H9 (cell line): ENCODE results near the gene SEMA3D. TPM values are rescaled to one million over a fixed set of nuclear protein-coding genes. Genes with fewer than 3 reads are reported as not detected.

ENCODE experiments used
- DNase-seq: peaks from one replicate; pipeline ENCODE4 v3.0.0-alpha.2; 2017
- H2AFZ ChIP-seq: one replicate; pipeline ENCODE4 v1.6.1; 2013; ENCODE audit warnings: mild to moderate bottlenecking, low read length, control low read depth, moderate library complexity
- H2AK5ac ChIP-seq: 2 replicates; pipeline ENCODE4 v1.6.1; 2013; ENCODE audit warnings: low read length, control low read depth, mixed read lengths; ENCODE audit not compliant: insufficient read length
- H2BK120ac ChIP-seq: one replicate; pipeline ENCODE4 v1.6.1; 2013; ENCODE audit warnings: low read depth, mild to moderate bottlenecking, low read length, control low read depth, inconsistent platforms; ENCODE audit not compliant: poor library complexity, severe bottlenecking
- H2BK12ac ChIP-seq: 2 replicates; pipeline ENCODE4 v1.6.1; 2013; ENCODE audit warnings: low read length, control low read depth, mixed read lengths, low read depth; ENCODE audit not compliant: insufficient read length
- H2BK15ac ChIP-seq: 2 replicates; pipeline ENCODE4 v1.6.1; 2013; ENCODE audit warnings: low read depth, low read length, control low read depth
- H2BK20ac ChIP-seq: one replicate; pipeline ENCODE4 v1.6.1; 2013; ENCODE audit warnings: low read depth, mild to moderate bottlenecking, low read length, control low read depth, inconsistent platforms; ENCODE audit not compliant: poor library complexity, severe bottlenecking
- H2BK5ac ChIP-seq: 2 replicates; pipeline ENCODE4 v1.6.1; 2013; ENCODE audit warnings: low read length, control low read depth, mixed read lengths; ENCODE audit not compliant: insufficient read length
- H3K14ac ChIP-seq: 2 replicates; pipeline ENCODE4 v1.6.1; 2013; ENCODE audit warnings: low read length, control low read depth; ENCODE audit not compliant: insufficient read depth
- H3K18ac ChIP-seq: 2 replicates; pipeline ENCODE4 v1.6.1; 2013; ENCODE audit warnings: low read depth, mild to moderate bottlenecking, mixed read lengths, low read length, control low read depth; ENCODE audit not compliant: insufficient read length
- H3K23ac ChIP-seq: 2 replicates; pipeline ENCODE4 v1.6.1; 2013; ENCODE audit warnings: low read length, control low read depth, mixed read lengths, low read depth; ENCODE audit not compliant: insufficient read length
- H3K23me2 ChIP-seq: 2 replicates; pipeline ENCODE4 v1.6.1; 2013; ENCODE audit warnings: low read depth, mild to moderate bottlenecking, mixed read lengths, low read length, control low read depth; ENCODE audit not compliant: insufficient read length, poor library complexity, severe bottlenecking
- H3K27ac ChIP-seq: 2 replicates; pipeline ENCODE4 v1.5.1; 2013; ENCODE audit warnings: low read length, control low read depth, mixed read lengths, low read depth; ENCODE audit not compliant: insufficient read length
- H3K27me3 ChIP-seq: 2 replicates; pipeline ENCODE4 v1.6.1; 2013; ENCODE audit warnings: low read length, control low read depth, inconsistent platforms; ENCODE audit not compliant: insufficient read depth
- H3K4ac ChIP-seq: 2 replicates; pipeline ENCODE4 v1.6.1; 2013; ENCODE audit warnings: low read depth, mild to moderate bottlenecking, control low read depth, inconsistent platforms, low read length, moderate library complexity
- H3K4me1 ChIP-seq: 2 replicates; pipeline ENCODE4 v1.6.1; 2013; ENCODE audit warnings: low read length, control low read depth, inconsistent platforms; ENCODE audit not compliant: insufficient read depth
- H3K4me2 ChIP-seq: 2 replicates; pipeline ENCODE4 v1.6.1; 2013; ENCODE audit warnings: low read length, control low read depth, mixed read lengths; ENCODE audit not compliant: insufficient read length, insufficient read depth
- H3K56ac ChIP-seq: 2 replicates; pipeline ENCODE4 v1.6.1; 2013; ENCODE audit warnings: low read depth, mild to moderate bottlenecking, mixed read lengths, low read length, control low read depth; ENCODE audit not compliant: insufficient read length
- H3K79me1 ChIP-seq: 2 replicates; pipeline ENCODE4 v1.6.1; 2013; ENCODE audit warnings: low read depth, mild to moderate bottlenecking, moderate library complexity, low read length, control low read depth, inconsistent platforms; ENCODE audit not compliant: insufficient read depth, poor library complexity, severe bottlenecking
- H3K79me2 ChIP-seq: 2 replicates; pipeline ENCODE4 v1.6.1; 2013; ENCODE audit warnings: low read length, control low read depth, inconsistent platforms; ENCODE audit not compliant: insufficient read depth
- H3K9ac ChIP-seq: 2 replicates; pipeline ENCODE4 v1.6.1; 2013; ENCODE audit warnings: low read length, control low read depth, mixed read lengths; ENCODE audit not compliant: insufficient read length; ENCODE audit errors: extremely low read depth
- H3K9me3 ChIP-seq: one replicate; pipeline ENCODE4 v1.6.1; 2013; ENCODE audit warnings: low read depth, low read length, inconsistent platforms; ENCODE audit not compliant: control insufficient read depth
- H3T11ph ChIP-seq: one replicate; pipeline ENCODE4 v1.6.1; 2013; ENCODE audit warnings: mild to moderate bottlenecking, low read length, control low read depth, inconsistent platforms
- H4K20me1 ChIP-seq: one replicate; pipeline ENCODE4 v1.6.1; 2013; ENCODE audit not compliant: control insufficient read depth, insufficient read length, insufficient read depth
- H4K5ac ChIP-seq: 2 replicates; pipeline ENCODE4 v1.6.1; 2013; ENCODE audit warnings: low read depth, mild to moderate bottlenecking, mixed read lengths, low read length, control low read depth; ENCODE audit not compliant: insufficient read length
- H4K8ac ChIP-seq: replicated peaks from 2 replicates; pipeline ENCODE4 v1.6.1; 2013; ENCODE audit warnings: low read length, control low read depth, mixed read lengths, low read depth; ENCODE audit not compliant: insufficient read length
- H4K91ac ChIP-seq: 2 replicates; pipeline ENCODE4 v1.6.1; 2013; ENCODE audit warnings: low read depth, mild to moderate bottlenecking, moderate library complexity, mixed read lengths, low read length, control low read depth; ENCODE audit not compliant: insufficient read length
- H3K27ac Mint-ChIP-seq, 3 experiments: 2 replicates in 2 of 3; 3 replicates in 1 of 3; pipeline ENCODE4 v1.8.0; 2020 to 2021; ENCODE audit warnings: mixed read lengths in 3 of 3, mild to moderate bottlenecking in 1 of 3, moderate library complexity in 1 of 3
- H3K27me3 Mint-ChIP-seq: 2 replicates; pipeline ENCODE4 v1.8.0; 2021; ENCODE audit warnings: low read depth, mild to moderate bottlenecking, moderate library complexity, mixed read lengths
- H3K36me3 Mint-ChIP-seq, 3 experiments: 2 replicates in 2 of 3; 3 replicates in 1 of 3; pipeline ENCODE4 v1.8.0; 2020 to 2021; ENCODE audit warnings: low read depth in 3 of 3, mixed read lengths in 3 of 3; ENCODE audit not compliant: insufficient read depth in 1 of 3
- H3K4me1 Mint-ChIP-seq, 2 experiments: 2 replicates each; pipeline ENCODE4 v1.8.0; 2020; ENCODE audit warnings: mixed read lengths in 2 of 2
- H3K4me3 Mint-ChIP-seq, 2 experiments: 2 replicates in 1 of 2; 3 replicates in 1 of 2; pipeline ENCODE4 v1.8.0; 2020 to 2021; ENCODE audit warnings: mild to moderate bottlenecking in 2 of 2, mixed read lengths in 2 of 2, moderate library complexity in 1 of 2
- H3K9me3 Mint-ChIP-seq, 2 experiments: 2 replicates in 1 of 2; 3 replicates in 1 of 2; pipeline ENCODE4 v1.8.0; 2020; ENCODE audit warnings: mild to moderate bottlenecking in 2 of 2, mixed read lengths in 2 of 2, moderate library complexity in 1 of 2
- CTCF ChIP-seq: fragments of 200-600 bp; sonication (generic); conservative IDR thresholded peaks from 3 replicates; pipeline ENCODE4 v1.8.0; 2021; ENCODE audit warnings: antibody characterized with exemption, mild to moderate bottlenecking
- WGBS: extraction: QIAGEN DNeasy Blood & Tissue Kit; methylation state at CpG from one replicate; pipeline ENCODE4 v1.1.7; 2013; ENCODE audit warnings: missing lambda C conversion rate, low lambda C conversion rate, mixed read lengths; ENCODE audit not compliant: insufficient read length; ENCODE audit errors: extremely low coverage; 5-methylcytosine and 5-hydroxymethylcytosine counted together
- total RNA-seq: library from RNA; stranded (reverse); gene quantifications from 2 replicates; pipeline ENCODE4 v1.2.1, GENCODE V29; 2021

Gene SEMA3D
- total RNA-seq, 1 experiment from 2014 or later: 5.4 TPM

- Histone ChIP-seq H3K23ac (no peak overlapping the region), H3K14ac (no peak overlapping the region), H3K27ac (no peak overlapping the region), H2BK120ac (no peak overlapping the region), H4K91ac (no peak overlapping the region), H3K9ac (no peak overlapping the region), H2AK5ac (no peak overlapping the region), H3K56ac (no peak overlapping the region), H3K4me1 (no peaks in the 10 kb centered on the region), H4K20me1 (no peaks in the 10 kb centered on the region), H4K5ac (no peak overlapping the region), H3K18ac (no peak overlapping the region), H2AFZ (no peak overlapping the region), H2BK20ac (no peak overlapping the region), H3K4me2 (no peak overlapping the region), H3T11ph (no peak overlapping the region), H3K9me3 (no peaks in the 10 kb centered on the region), H3K79me2 (no peaks in the 10 kb centered on the region), H4K8ac (no peak overlapping the region), H2BK5ac (no peak overlapping the region), H2BK12ac (no peak overlapping the region), H3K4ac (no peak overlapping the region), H3K79me1 (no peaks in the 10 kb centered on the region), H3K27me3 (no peaks in the 10 kb centered on the region), H2BK15ac (no peak overlapping the region), H3K23me2 (no peaks in the 10 kb centered on the region)
- Mint-ChIP-seq H3K27me3 (no peaks in the 10 kb centered on the region), H3K4me3 (no peak overlapping the region), H3K36me3 (no peaks in the 10 kb centered on the region), H3K27ac (no peak overlapping the region), H3K4me1 (peaks cover 2 to 3% of the 10 kb centered on the region in 2 experiments; a peak in 3 of 4 replicates), H3K9me3 (no peaks in the 10 kb centered on the region)
- TF ChIP-seq CTCF: no peak
- DNase-seq: no peak
- no CpG with 5 or more reads among the region's 1 CpG for WGBS
Measured at GRCh38 chr7:85133560-85133959, 53.3 kb downstream of the SEMA3D start.
